ENCODE data around the gene P2RX3.

The P2RX3 gene

GRCh38 chr11:57324886-57325734, 13.0 kb upstream of the P2RX3 start, which contains the start of gene TNKS1BP1:
Gene TNKS1BP1 (minus strand): TSS chr11:57324952. CDS start chr11:57321885, 3,067 bp downstream.
- H3K27ac ChIP-seq, result peak within 1 kb of the TSS; percentile 71
- peaks cover 11% of the 10 kb centered on the region for H3K36me3 ChIP-seq
- H3K4me1 ChIP-seq (ENCODE audit: control insufficient read depth in 1 of 2, insufficient read depth in 1 of 2, low read depth in 1 of 2, low read length in 1 of 2), result peaks cover 12 to 17% of the 10 kb centered on the region in 2 experiments
- peak; percentile 8 for TF ChIP-seq CTCF (IDR thresholded peaks at IDR 0.05)
- H3K27me3 ChIP-seq, result peaks cover 20% of the 10 kb centered on the region
- H3K4me3 ChIP-seq (ENCODE audit: low read depth in 1 of 2, low read length in 1 of 2), result peak within 1 kb of the TSS; percentile 67 to 86
- no peaks in the 10 kb centered on the region for H3K9me3 ChIP-seq

- peak overlapping the region; percentile 67 to 86 for H3K4me3 ChIP-seq (ENCODE audit: low read depth in 1 of 2, low read length in 1 of 2)
- H3K36me3 ChIP-seq, result peaks cover 17% of the 10 kb centered on the region
These were observed 12.5 kb upstream of the P2RX3 start for GRCh38 chr11:57325735-57326048.

GRCh38 chr11:57327721-57328120, 10.4 kb upstream of the P2RX3 start:
- Histone ChIP-seq H3K36me3 (peaks cover 36% of the 10 kb centered on the region), H3K9me3 (no peaks in the 10 kb centered on the region), H3K27me3 (peaks cover 17% of the 10 kb centered on the region), H3K4me3 (ENCODE audit: low read depth in 1 of 2, low read length in 1 of 2) (no peak overlapping the region), H3K4me1 (ENCODE audit: control insufficient read depth in 1 of 2, insufficient read depth in 1 of 2, low read depth in 1 of 2, low read length in 1 of 2) (peaks cover 12 to 17% of the 10 kb centered on the region in 2 experiments), H3K27ac (no peak overlapping the region)
- TF ChIP-seq CTCF (IDR thresholded peaks at IDR 0.05), result no peak

More at GRCh38 chr11:57325735-57326048, 12.5 kb upstream of the P2RX3 start:
- Histone ChIP-seq H3K9me3 (no peaks in the 10 kb centered on the region), H3K27ac (no peak overlapping the region), H3K27me3 (peaks cover 20% of the 10 kb centered on the region), H3K4me1 (ENCODE audit: control insufficient read depth in 1 of 2, insufficient read depth in 1 of 2, low read depth in 1 of 2, low read length in 1 of 2) (peaks cover 12 to 17% of the 10 kb centered on the region in 2 experiments)
- no peak for TF ChIP-seq CTCF (IDR thresholded peaks at IDR 0.05)

GRCh38 chr11:57330029-57330428, 8.1 kb upstream of the P2RX3 start:
- no peak overlapping the region for H3K4me3 ChIP-seq (ENCODE audit: low read depth in 1 of 2, low read length in 1 of 2)
- H3K27me3 ChIP-seq, result no peaks in the 10 kb centered on the region
- TF ChIP-seq CTCF (IDR thresholded peaks at IDR 0.05), result no peak
- peaks cover 39% of the 10 kb centered on the region for H3K36me3 ChIP-seq
- H3K27ac ChIP-seq, result no peak overlapping the region
- no peaks in the 10 kb centered on the region for H3K9me3 ChIP-seq
- H3K4me1 ChIP-seq (ENCODE audit: control insufficient read depth in 1 of 2, insufficient read depth in 1 of 2, low read depth in 1 of 2, low read length in 1 of 2), result peaks cover 10 to 11% of the 10 kb centered on the region in 2 experiments

- peaks cover 39% of the 10 kb centered on the region for H3K36me3 ChIP-seq
These were observed 6.4 kb upstream of the P2RX3 start for GRCh38 chr11:57331720-57332119.

More at GRCh38 chr11:57331720-57332119, 6.4 kb upstream of the P2RX3 start:
- no peak for TF ChIP-seq CTCF (IDR thresholded peaks at IDR 0.05)
- H3K9me3 ChIP-seq, result no peaks in the 10 kb centered on the region
- H3K4me1 ChIP-seq (ENCODE audit: control insufficient read depth in 1 of 2, insufficient read depth in 1 of 2, low read depth in 1 of 2, low read length in 1 of 2), result peaks cover 6 to 12% of the 10 kb centered on the region in 2 experiments
- H3K27me3 ChIP-seq, result no peaks in the 10 kb centered on the region
- H3K27ac ChIP-seq, result no peak overlapping the region
- H3K4me3 ChIP-seq (ENCODE audit: low read depth in 1 of 2, low read length in 1 of 2), result no peak overlapping the region
